GM19239 (cell line): Measurements from ENCODE around the gene CEP350.

ENCODE experiments used
- DNase-seq: peaks from one replicate; pipeline ENCODE4 v3.0.0; 2011; ENCODE audit warnings: low spot score; ENCODE audit not compliant: insufficient read length
- FAIRE-seq: peaks from 2 replicates; lab custom pipeline; 2011; peaks lifted over from hg19 to GRCh38; lab: Jason Lieb, UNC

The CEP350 gene

GRCh38 chr1:180042988-180043622 lies 88.5 kb downstream of the CEP350 start:
- DNase-seq = no peak

GRCh38 chr1:180043785-180044184 lies 89.2 kb downstream of the CEP350 start:
- FAIRE-seq = no peak

More at GRCh38 chr1:180042988-180043622, 88.5 kb downstream of the CEP350 start:
- no peak for FAIRE-seq

GRCh38 chr1:180046674-180047073 lies 92.1 kb downstream of the CEP350 start:
- FAIRE-seq = no peak

More at GRCh38 chr1:180043785-180044184, 89.2 kb downstream of the CEP350 start:
- no peak for DNase-seq

GRCh38 chr1:180053594-180054567 lies 99.3 kb downstream of the CEP350 start:
- peak; percentile 18 for FAIRE-seq
- DNase-seq = no peak

More at GRCh38 chr1:180046674-180047073, 92.1 kb downstream of the CEP350 start:
- no peak for DNase-seq

GRCh38 chr1:180057883-180058396 lies 103.3 kb downstream of the CEP350 start:
- FAIRE-seq = peak; percentile 31
- DNase-seq = no peak

GRCh38 chr1:180061019-180061418 lies 106.4 kb downstream of the CEP350 start:
- FAIRE-seq (no peak), DNase-seq (no peak)

GRCh38 chr1:180062452-180062971 lies 107.9 kb downstream of the CEP350 start:
- FAIRE-seq = no peak
- DNase-seq = no peak

GRCh38 chr1:180065408-180065807 lies 110.8 kb downstream of the CEP350 start:
- FAIRE-seq (no peak), DNase-seq (no peak)

- DNase-seq = no peak
- no peak for FAIRE-seq
These were observed 111.5 kb downstream of the CEP350 start for GRCh38 chr1:180066150-180066549.

- FAIRE-seq = no peak
- DNase-seq = no peak
These were observed 115.7 kb downstream of the CEP350 start for GRCh38 chr1:180070286-180070685.

GRCh38 chr1:180071759-180072158 lies 117.1 kb downstream of the CEP350 start:
- DNase-seq (no peak), FAIRE-seq (no peak)

- DNase-seq = no peak
- no peak for FAIRE-seq
These were observed 125.8 kb downstream of the CEP350 start for GRCh38 chr1:180080439-180080838.

- DNase-seq (no peak), FAIRE-seq (no peak)
These were observed 126.9 kb downstream of the CEP350 start for GRCh38 chr1:180081474-180081873.

- FAIRE-seq (no peak), DNase-seq (no peak)
These were observed 128.6 kb downstream of the CEP350 start for GRCh38 chr1:180083164-180083563.

GRCh38 chr1:180084867-180085266 lies 130.3 kb downstream of the CEP350 start:
- FAIRE-seq (no peak), DNase-seq (no peak)

- DNase-seq = no peak
- no peak for FAIRE-seq
These were observed 130.7 kb downstream of the CEP350 start for GRCh38 chr1:180085331-180085730.

GRCh38 chr1:180092931-180093650 lies 138.5 kb downstream of the CEP350 start:
- no peak for DNase-seq
- no peak for FAIRE-seq

- DNase-seq = no peak
- FAIRE-seq = no peak
These were observed 140.2 kb downstream of the CEP350 start for GRCh38 chr1:180094705-180095295.

- FAIRE-seq = no peak
- no peak for DNase-seq
These were observed 142.1 kb downstream of the CEP350 start for GRCh38 chr1:180096584-180097325.
